IMR-90 (cell line): ENCODE data around the gene SLC3A2. TPM values are rescaled to one million over a fixed set of nuclear protein-coding genes. Genes with fewer than 3 reads are reported as not detected.

Experiments used
- ATAC-seq: fragments of 200-7000 bp; cut with Tn5 transposase; 2 replicates; pipeline ENCODE4 v1.9.1; 2020; ENCODE audit warnings: low read depth, mild to moderate bottlenecking, moderate library complexity
- BruUV-seq: library from RNA; stranded (reverse); fragments of 400-500 nt; replicated peaks from 2 replicates; lab custom pipeline; 2021; lab: Mats Ljungman, UMichigan
- CTCF ChIA-PET: fragments of 300-600 bp; formaldehyde crosslinking; extraction: SDS; loops from one replicate; lab custom pipeline; 2021; ENCODE audit warnings: antibody characterized with exemption; lab: Yijun Ruan, JAX
- POLR2A ChIA-PET: fragments of 300-600 bp; sonication (Branson Sonifier 250); formaldehyde crosslinking; loops from one replicate; lab custom pipeline; 2022; ENCODE audit warnings: antibody characterized with exemption; ENCODE audit not compliant: unreplicated experiment; lab: Charles Lee
- DNase-seq: peaks from one replicate; pipeline ENCODE4 v3.0.0; 2013
- H2AFZ ChIP-seq: replicated peaks from 2 replicates; pipeline ENCODE3; 2013; ENCODE audit warnings: low read length, mild to moderate bottlenecking; ENCODE audit not compliant: poor library complexity
- H2AK5ac ChIP-seq: 2 replicates; pipeline ENCODE4 v1.6.1; 2013; ENCODE audit warnings: low read depth, low read length, inconsistent platforms
- H2AK9ac ChIP-seq: replicated peaks from 2 replicates; pipeline ENCODE3; 2013; ENCODE audit warnings: mild to moderate bottlenecking, low read depth, low read length, moderate library complexity; ENCODE audit not compliant: poor library complexity
- H2BK120ac ChIP-seq: 2 replicates; pipeline ENCODE4 v1.6.1; 2013; ENCODE audit warnings: low read depth, low read length, inconsistent platforms
- H2BK15ac ChIP-seq: 3 replicates; pipeline ENCODE4 v1.6.1; 2013; ENCODE audit warnings: low read depth, low read length, inconsistent platforms
- H2BK20ac ChIP-seq: 2 replicates; pipeline ENCODE4 v1.6.1; 2013; ENCODE audit warnings: low read depth, mild to moderate bottlenecking, inconsistent platforms, low read length, moderate library complexity
- H2BK5ac ChIP-seq: 2 replicates; pipeline ENCODE4 v1.6.1; 2013; ENCODE audit warnings: mild to moderate bottlenecking, low read depth, low read length, inconsistent platforms; ENCODE audit not compliant: poor library complexity, severe bottlenecking
- H3K14ac ChIP-seq: replicated peaks from 2 replicates; pipeline ENCODE4 v1.6.1; 2013; ENCODE audit warnings: low read depth, low read length, inconsistent platforms
- H3K18ac ChIP-seq: 2 replicates; pipeline ENCODE4 v1.6.1; 2013; ENCODE audit warnings: low read depth, low read length, control low read depth
- H3K23ac ChIP-seq: 2 replicates; pipeline ENCODE4 v1.6.1; 2013; ENCODE audit warnings: low read depth, low read length, inconsistent platforms
- H3K27ac ChIP-seq: 2 replicates; pipeline ENCODE4 v1.5.1; 2013; ENCODE audit warnings: mild to moderate bottlenecking, control low read depth, low read length; ENCODE audit not compliant: insufficient read depth
- H3K27me3 ChIP-seq: 2 replicates; pipeline ENCODE4 v1.6.1; 2013; ENCODE audit warnings: low read length; ENCODE audit not compliant: control insufficient read depth, insufficient read depth
- H3K36me3 ChIP-seq: 2 replicates; pipeline ENCODE4 v1.6.1; 2013; ENCODE audit warnings: low read length, mixed read lengths; ENCODE audit not compliant: control insufficient read depth, insufficient read depth
- H3K4ac ChIP-seq: 2 replicates; pipeline ENCODE4 v1.6.1; 2013; ENCODE audit warnings: low read depth, low read length, inconsistent platforms
- H3K4me1 ChIP-seq: 2 replicates; pipeline ENCODE4 v1.6.1; 2013; ENCODE audit warnings: low read length, mixed read lengths; ENCODE audit not compliant: control insufficient read depth, insufficient read depth
- H3K4me2 ChIP-seq: 2 replicates; pipeline ENCODE4 v1.6.1; 2013; ENCODE audit warnings: low read depth, mild to moderate bottlenecking, control low read depth, low read length, moderate library complexity
- H3K4me3 ChIP-seq: 2 replicates; pipeline ENCODE4 v1.5.1; 2013; ENCODE audit warnings: low read depth, mild to moderate bottlenecking, control low read depth, low read length, moderate library complexity; ENCODE audit not compliant: insufficient read depth
- H3K56ac ChIP-seq: 2 replicates; pipeline ENCODE4 v1.6.1; 2013; ENCODE audit warnings: low read length, inconsistent platforms; ENCODE audit not compliant: insufficient read depth; ENCODE audit errors: extremely low read depth
- H3K79me1 ChIP-seq, 2 experiments: 2 replicates each; pipeline ENCODE4 v1.6.1; 2013; ENCODE audit warnings: low read length in 2 of 2, inconsistent platforms in 1 of 2, low read depth in 1 of 2
- H3K9ac ChIP-seq: 2 replicates; pipeline ENCODE4 v1.6.1; 2013; ENCODE audit warnings: low read depth, low read length, control low read depth
- H3K9me1 ChIP-seq: 2 replicates; pipeline ENCODE4 v1.6.1; 2013; ENCODE audit warnings: low read length, inconsistent platforms; ENCODE audit not compliant: insufficient read depth
- H3K9me3 ChIP-seq: 2 replicates; pipeline ENCODE4 v1.6.1; 2013; ENCODE audit warnings: low read length; ENCODE audit not compliant: control insufficient read depth, insufficient read depth
- H4K20me1 ChIP-seq: 2 replicates; pipeline ENCODE4 v1.6.1; 2013; ENCODE audit warnings: low read length, inconsistent platforms; ENCODE audit not compliant: insufficient read depth
- H4K5ac ChIP-seq: 2 replicates; pipeline ENCODE4 v1.6.1; 2013; ENCODE audit warnings: mild to moderate bottlenecking, low read depth, low read length, control low read depth
- H4K8ac ChIP-seq, 2 experiments: 2 replicates each; pipeline ENCODE4 v1.6.1; 2013; ENCODE audit warnings: low read depth in 2 of 2, low read length in 2 of 2, control low read depth in 1 of 2, inconsistent platforms in 1 of 2
- H4K91ac ChIP-seq: 2 replicates; pipeline ENCODE4 v1.6.1; 2013; ENCODE audit warnings: low read depth, low read length, inconsistent platforms; ENCODE audit not compliant: insufficient read depth
- ELK1 ChIP-seq: fragments of 150-350 bp; IDR thresholded peaks from 2 replicates; pipeline ENCODE4 v1.6.1; 2016; ENCODE audit warnings: low read depth, mild to moderate bottlenecking, low read length, moderate library complexity, borderline replicate concordance
- MAFK ChIP-seq: IDR thresholded peaks from 2 replicates; pipeline ENCODE4 v1.6.1; 2012; ENCODE audit warnings: low read depth, low read length, improper control_type of control experiment
- NFE2L2 ChIP-seq: fragments of 150-350 bp; IDR thresholded peaks from 2 replicates; pipeline ENCODE4 v1.6.1; 2016; ENCODE audit warnings: low read depth, mild to moderate bottlenecking, low read length
- POLR2A ChIP-seq: IDR thresholded peaks from 2 replicates; pipeline ENCODE4 v1.6.1; 2012; ENCODE audit warnings: mild to moderate bottlenecking, low read depth, low read length
- WGBS, 2 experiments: methylation state at CpG; one replicate each; pipeline versions ENCODE4 v1.1.5 to v1.1.7; 2013; ENCODE audit warnings: missing lambda C conversion rate in 2 of 2; ENCODE audit not compliant: insufficient read length in 1 of 2; ENCODE audit errors: extremely low coverage in 2 of 2; 5-methylcytosine and 5-hydroxymethylcytosine counted together
- dilution Hi-C: fragments of 300-500 bp; cut with HindIII; formaldehyde crosslinking; loops from one replicate; pipeline ENCODE4 v1.14.3; 2018; ENCODE audit warnings: low sequenced_read_pairs; ENCODE audit not compliant: unreplicated experiment
- in situ Hi-C: fragments of 300-500 bp; cut with MboI; formaldehyde crosslinking; loops from 3 replicates; pipeline ENCODE4 v1.14.3; 2019; ENCODE audit warnings: low sequenced_read_pairs, inconsistent platforms, mixed read lengths
- intact Hi-C: fragments of 100-400 bp; cut with micrococcal nuclease; formaldehyde crosslinking; loops from 2 replicates; pipeline ENCODE4 v1.10.0; 2022
- polyA plus RNA-seq, 3 experiments: library from polyadenylated mRNA; depleted of rRNA; stranded (reverse); fragments of >200 nt; gene quantifications; 2 replicates each; pipeline ENCODE4 v1.2.3, GENCODE V29; 2012; ENCODE audit warnings: low replicate concordance in 1 of 3
- total RNA-seq: library from RNA; depleted of rRNA; stranded (reverse); fragments of >200 nt; gene quantifications from 2 replicates; pipeline ENCODE4 v1.2.3, GENCODE V29; 2012

Gene SLC3A2
- total and polyA plus RNA-seq, 2 of the 4 experiments (the other 2 are of a cell fraction) = 140 to 239 TPM

GRCh38 chr11:62885137-62885750, 4.5 kb downstream of the SLC3A2 start:
- TF ChIP-seq NFE2L2 = no peak
- TF ChIP-seq POLR2A = no peak
- no peak for TF ChIP-seq MAFK
- no peak for TF ChIP-seq ELK1
- Histone ChIP-seq H3K79me1 (peaks cover 25 to 76% of the 10 kb centered on the region in 2 experiments), H3K4me2 (peak overlapping the region; percentile 25; the same call in 1 of the 2 replicates), H3K23ac (no peak overlapping the region), H4K91ac (no peak overlapping the region), H2BK120ac (no peak overlapping the region), H3K27ac (no peak overlapping the region), H4K8ac (no peak overlapping the region), H3K36me3 (peaks cover 76% of the 10 kb centered on the region), H4K20me1 (peaks cover 84% of the 10 kb centered on the region), H3K9ac (no peak overlapping the region), H3K4me3 (no peak overlapping the region), H2AK5ac (no peak overlapping the region), H2BK5ac (no peak overlapping the region), H2AK9ac (no peak overlapping the region), H3K9me1 (peaks cover 25% of the 10 kb centered on the region; the same call in 1 of the 2 replicates), H2BK20ac (no peak overlapping the region), H3K27me3 (no peaks in the 10 kb centered on the region), H3K4me1 (peaks cover 22% of the 10 kb centered on the region), H2BK15ac (no peak overlapping the region), H3K9me3 (no peaks in the 10 kb centered on the region), H3K14ac (no peak overlapping the region), H2AFZ (no peak overlapping the region), H3K56ac (no peak overlapping the region), H4K5ac (no peak overlapping the region), H3K4ac (no peak overlapping the region), H3K18ac (no peak overlapping the region)
- dilution Hi-C loops = no loop called here
- ChIA-PET CTCF (interaction anchor here (0.6 to 1.5 kb wide), 3 partner anchors 9 to 220 kb away, joined by 3 read pairs; partner anchors contain the start of genes C11orf98 and CSKMT), POLR2A (no interaction called here)
- no TSS peak for BruUV-seq
- intact Hi-C loops = no loop called here
- 90% methylated on average over 3 of the region's 11 CpGs; no CpG with 5 or more reads in 1 of the 2 experiments for WGBS, 2 experiments
- DNase-seq = no peak
- in situ Hi-C loops = loop anchor here (25.0 kb wide), 1 partner anchor 777 kb away; the partner anchor contains the start of gene ATL3
- ATAC-seq = no peak
